Skin epidermis (tissue), 12 donors: ENCODE data around the gene PRPF40B.

Experiments
- H3K27ac ChIP-seq, 21 experiments: fragments of 200-600 bp; sonication (generic) in 11 of 21; one replicate each; pipeline ENCODE4 v1.5.0; 2020; ENCODE audit warnings: mild to moderate bottlenecking in 3 of 21, inconsistent platforms in 2 of 21, moderate library complexity in 2 of 21
- H3K4me3 ChIP-seq, 7 experiments: fragments of 200-600 bp; sonication (generic) in 2 of 7; one replicate each; pipeline ENCODE4 v1.5.0; 2020; ENCODE audit warnings: inconsistent platforms in 2 of 7, mild to moderate bottlenecking in 2 of 7, moderate library complexity in 1 of 7

PRPF40B gene

DNA sequence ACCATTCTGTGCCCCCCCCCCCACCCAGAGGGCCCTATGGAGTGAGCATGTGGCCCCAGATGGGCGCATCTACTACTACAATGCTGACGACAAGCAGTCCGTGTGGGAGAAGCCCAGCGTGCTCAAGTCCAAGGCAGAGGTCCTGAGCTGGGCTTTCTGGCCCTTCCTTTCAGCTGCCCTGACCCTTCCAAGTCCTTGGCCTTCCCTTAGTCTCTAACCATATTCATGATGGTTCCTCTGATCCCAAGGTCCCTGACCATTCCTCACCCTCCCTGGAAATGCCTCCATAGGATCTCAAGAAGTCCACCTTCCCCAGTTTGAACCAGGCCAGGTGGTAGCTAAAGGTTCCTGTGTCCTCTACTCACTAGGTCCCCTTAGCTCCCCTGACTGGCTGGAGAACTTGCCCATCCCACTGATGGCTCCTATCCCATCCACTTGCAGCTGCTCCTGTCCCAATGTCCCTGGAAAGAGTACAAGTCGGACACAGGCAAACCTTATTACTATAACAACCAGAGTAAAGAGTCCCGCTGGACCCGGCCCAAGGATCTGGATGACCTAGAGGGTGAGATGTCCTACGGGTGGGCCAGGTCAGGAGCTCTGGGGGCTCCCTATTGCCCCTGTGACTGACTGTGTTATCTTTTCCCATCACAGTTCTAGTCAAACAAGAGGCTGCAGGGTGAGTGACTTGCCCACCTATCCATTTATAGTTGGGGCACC lies 9.8 kb downstream of the PRPF40B start:
- Histone ChIP-seq H3K4me3 (no peak overlapping the region), H3K27ac (no peak overlapping the region)

DNA sequence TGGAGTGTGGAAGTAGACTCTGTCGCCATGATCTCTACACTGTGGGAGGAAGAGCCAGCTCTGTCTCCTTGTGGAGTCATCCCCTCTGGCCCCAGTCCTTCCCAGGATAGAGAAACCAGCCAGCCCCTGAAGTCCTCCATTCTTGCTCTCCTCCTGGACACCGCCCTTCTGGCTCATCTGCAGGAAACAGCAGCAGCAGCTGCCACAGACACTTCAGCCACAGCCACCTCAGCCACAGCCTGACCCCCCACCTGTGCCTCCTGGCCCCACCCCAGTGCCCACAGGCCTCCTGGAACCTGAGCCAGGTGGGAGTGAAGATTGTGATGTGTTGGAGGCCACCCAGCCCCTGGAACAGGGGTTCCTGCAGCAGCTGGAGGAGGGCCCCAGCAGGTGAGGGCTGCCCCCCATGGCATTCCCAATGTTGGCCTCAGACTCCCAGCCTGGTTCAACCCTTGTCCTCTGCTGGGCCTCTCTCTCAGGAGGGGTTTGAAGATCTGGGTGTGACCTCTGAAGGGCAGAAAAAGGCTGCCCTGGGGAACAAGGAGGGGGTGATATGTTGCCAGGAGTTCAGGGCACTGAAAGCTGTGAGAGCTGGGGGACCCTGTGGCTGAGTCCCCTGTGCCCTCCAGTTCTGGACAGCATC lies 10.5 kb downstream of the PRPF40B start:
- no peak overlapping the region for H3K4me3 ChIP-seq
- H3K27ac ChIP-seq, result no peak overlapping the region

DNA sequence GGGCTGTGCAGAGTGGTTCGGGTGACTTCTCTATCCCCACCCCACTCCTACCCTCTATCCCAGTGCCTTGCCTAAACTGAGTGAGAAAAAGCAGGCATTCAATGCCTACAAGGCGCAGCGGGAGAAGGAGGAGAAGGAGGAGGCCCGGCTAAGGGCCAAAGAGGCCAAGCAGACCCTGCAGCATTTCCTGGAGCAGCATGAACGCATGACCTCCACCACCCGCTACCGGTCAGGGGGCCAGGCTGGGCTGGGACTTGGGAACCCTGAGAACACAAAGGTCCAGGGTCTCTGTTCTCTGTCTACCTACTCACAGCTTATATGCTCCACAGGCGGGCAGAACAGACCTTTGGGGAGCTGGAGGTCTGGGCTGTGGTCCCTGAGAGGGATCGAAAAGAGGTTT lies 11.7 kb downstream of the PRPF40B start:
- Histone ChIP-seq H3K4me3 (no peak overlapping the region), H3K27ac (no peak overlapping the region)

DNA sequence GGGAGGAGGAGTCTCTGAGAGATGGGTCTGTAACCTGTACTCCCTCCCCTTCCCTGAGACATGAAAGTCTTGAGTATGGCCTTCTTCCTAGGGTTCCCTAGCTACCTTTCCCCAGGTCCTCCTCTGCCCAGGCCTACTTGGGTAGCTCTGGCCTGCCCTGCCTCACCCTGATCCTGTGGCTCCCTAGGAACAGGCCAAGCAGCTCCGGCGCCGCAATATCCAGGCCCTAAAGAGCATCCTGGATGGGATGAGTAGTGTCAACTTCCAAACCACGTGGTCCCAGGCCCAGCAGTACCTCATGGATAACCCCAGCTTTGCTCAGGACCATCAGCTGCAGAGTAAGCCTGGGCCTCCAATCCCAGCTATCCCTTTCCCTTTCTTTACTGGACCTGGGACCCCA lies 12.3 kb downstream of the PRPF40B start:
- no peak overlapping the region for H3K4me3 ChIP-seq
- no peak overlapping the region for H3K27ac ChIP-seq

DNA sequence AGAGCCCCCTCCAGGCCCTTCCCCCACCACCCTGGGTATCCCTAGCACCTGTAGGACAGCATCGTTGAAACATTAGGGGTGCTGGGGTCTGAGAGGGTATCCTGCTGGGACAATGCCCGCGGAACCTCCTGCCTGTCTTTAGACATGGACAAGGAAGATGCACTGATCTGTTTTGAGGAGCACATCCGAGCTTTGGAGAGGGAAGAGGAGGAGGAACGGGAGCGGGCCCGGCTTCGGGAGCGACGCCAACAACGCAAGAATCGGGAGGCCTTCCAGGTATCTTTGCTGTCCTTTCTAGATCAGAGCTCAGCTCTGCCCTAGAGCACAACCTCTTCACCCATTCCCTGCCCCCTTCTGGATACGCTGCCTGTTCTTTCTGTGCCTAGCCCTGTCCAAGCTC lies 13.2 kb downstream of the PRPF40B start:
- Histone ChIP-seq H3K27ac (no peak overlapping the region), H3K4me3 (no peak overlapping the region)

DNA sequence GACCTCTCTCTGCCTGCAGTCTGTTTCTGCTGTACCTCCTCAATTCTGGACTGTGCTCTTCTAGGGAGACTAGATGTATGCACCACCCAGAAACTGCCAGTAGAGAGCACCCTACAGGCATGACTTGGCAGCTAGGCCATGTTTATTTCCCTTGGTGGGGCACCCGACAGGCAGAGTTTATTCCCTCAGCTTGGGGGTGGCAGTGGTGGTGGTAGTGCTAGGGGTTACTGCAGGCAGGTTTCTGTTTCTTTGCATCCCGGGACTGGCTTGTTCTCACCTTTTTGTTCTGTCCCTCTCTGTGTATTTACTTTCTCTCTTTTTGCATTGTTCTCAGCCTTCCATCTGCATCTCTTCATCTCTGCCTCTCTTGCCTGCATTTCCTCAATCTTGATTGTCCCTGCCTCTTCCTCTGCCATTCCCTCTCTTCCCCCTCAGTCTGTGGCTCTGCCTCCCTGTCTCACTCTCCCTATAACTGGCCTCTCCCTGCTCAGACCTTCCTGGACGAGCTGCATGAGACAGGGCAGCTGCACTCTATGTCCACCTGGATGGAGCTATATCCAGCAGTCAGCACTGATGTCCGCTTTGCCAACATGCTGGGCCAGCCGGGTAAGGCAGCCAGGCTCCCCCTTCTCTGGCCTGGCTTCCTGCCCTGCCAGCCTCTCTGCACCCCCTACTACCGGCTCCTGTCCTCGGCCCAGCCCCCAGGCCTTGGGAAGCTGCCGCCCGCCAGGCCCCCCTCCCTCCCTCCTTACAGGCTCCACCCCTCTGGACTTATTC lies 13.8 kb downstream of the PRPF40B start:
- H3K4me3 ChIP-seq, result no peak overlapping the region
- peak overlapping the region in 3 of 21 experiments; percentile 9 to 44 (median 11) for H3K27ac ChIP-seq

DNA sequence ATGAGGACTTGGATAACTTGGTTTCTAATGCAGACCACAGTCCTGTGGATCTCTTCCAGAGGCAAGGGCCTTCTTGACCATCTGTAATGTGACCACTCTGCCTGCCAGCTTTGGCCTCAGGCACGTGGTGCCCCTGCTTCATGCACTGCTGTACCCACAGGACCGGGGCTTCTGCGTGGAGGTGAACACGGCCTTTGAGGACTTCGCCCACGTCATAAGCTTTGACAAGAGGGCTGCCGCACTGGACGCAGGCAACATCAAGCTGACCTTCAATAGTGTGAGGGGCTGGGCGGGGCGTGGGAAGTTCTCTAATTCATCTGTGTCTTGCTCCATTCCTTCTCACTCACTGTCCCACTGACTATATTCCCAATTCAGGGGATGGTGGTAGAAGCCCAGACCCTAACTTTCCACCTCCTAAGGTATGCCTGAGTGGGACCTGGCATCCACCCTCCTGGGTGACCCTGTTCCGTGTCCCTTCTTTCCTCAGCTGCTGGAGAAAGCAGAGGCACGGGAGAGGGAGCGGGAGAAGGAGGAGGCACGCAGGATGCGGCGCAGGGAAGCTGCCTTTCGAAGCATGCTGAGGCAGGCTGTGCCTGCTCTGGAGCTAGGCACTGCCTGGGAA lies 18.5 kb downstream of the PRPF40B start:
- peak overlapping the region in 17 of 21 experiments; percentile 11 to 78 (median 44) for H3K27ac ChIP-seq
- no peak overlapping the region for H3K4me3 ChIP-seq

DNA sequence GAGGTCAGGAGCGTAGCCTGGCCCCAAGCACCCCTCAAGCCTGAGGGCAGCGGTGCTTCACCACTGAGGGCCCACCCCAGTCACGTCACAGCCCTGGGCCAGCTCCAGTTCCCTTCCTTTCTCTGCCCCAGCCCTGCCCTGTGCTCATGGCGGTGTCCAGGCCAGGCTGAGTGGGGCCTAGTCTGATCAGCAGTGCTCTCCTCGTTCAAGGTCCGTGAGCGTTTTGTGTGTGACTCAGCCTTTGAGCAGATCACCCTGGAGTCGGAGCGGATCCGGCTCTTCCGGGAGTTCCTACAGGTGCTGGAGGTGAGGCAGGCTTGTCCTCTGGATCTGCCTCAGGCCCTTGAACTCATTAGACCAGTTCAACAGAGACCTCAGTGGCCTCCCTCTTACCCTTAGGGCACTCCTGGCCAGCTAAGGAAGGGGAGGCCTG lies 19.0 kb downstream of the PRPF40B start:
- no peak overlapping the region for H3K4me3 ChIP-seq
- peak overlapping the region in 17 of 21 experiments; percentile 11 to 78 (median 44) for H3K27ac ChIP-seq

DNA sequence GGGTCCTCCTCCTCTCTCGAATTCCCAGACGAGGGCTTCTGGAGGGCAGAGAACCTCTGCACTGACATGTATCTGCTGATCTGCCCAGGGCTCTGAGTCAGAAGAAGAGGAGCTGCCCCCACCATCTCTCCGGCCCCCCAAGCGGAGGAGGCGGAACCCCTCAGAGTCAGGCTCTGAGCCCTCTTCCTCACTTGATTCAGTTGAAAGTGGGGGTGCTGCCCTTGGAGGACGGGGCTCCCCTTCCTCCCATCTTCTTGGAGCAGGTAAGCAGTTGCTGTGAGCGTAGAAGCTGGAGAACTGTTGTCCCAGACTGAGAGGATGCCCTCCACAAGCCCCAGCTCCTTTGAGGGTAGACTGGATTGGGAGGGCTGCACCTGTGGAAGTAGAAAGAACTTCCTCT lies 19.8 kb downstream of the PRPF40B start:
- Histone ChIP-seq H3K4me3 (no peak overlapping the region), H3K27ac (peak overlapping the region in 2 of 21 experiments; percentile 67 to 78)

DNA sequence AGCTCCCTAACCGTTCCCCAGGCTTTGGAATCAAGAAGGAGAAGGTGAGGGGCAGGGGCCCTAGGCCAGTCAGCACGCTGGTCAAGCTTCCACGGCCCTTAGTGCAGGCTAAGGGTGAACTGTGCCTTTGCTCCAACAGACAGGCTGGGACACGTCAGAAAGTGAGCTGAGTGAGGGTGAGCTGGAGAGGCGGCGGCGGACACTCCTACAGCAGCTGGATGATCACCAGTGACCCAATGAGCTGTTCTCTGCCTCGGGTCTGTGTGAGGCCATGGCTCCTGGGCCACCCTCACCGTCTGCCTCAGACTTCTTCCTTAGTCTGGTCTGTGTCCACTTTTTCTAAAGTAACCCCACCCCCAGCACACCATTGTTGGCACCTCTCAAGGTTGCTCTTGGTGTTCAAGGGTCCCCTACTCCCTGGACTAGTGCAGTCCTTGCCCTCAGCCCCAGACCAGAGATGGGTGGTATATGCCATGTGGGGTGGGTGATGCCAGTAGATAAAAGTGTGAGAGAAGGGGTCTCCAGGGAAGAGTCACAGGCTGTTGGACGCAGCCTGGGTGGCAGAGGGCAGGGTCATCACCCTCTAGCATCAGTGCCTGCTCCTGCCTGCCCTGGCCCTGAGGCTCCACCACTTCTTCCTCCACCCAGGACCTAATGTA lies 20.7 kb downstream of the PRPF40B start:
- no peak overlapping the region for H3K4me3 ChIP-seq
- H3K27ac ChIP-seq, result peak overlapping the region in 7 of 21 experiments; percentile 5 to 78 (median 35)

DNA sequence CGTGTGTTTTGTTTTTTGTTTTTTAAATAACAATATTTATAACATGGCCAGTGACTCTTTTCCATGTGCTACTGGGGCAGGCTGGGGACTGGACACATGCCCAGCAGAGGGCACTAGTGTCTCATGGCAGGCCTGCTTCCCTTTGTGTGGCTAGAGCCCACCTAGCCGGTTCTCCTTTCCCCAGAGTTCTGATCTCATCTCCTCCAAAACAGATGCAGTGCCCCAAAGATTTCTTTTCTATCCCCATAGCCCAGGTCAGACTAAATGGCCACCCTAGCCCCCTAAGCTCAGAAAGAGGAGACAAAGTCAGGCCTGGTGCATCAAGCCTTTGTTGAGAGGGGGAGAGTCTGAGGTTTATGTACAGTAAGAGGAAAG lies 21.2 kb downstream of the PRPF40B start:
- Histone ChIP-seq H3K4me3 (no peak overlapping the region), H3K27ac (peak overlapping the region in 11 of 21 experiments; percentile 5 to 78 (median 23))

DNA sequence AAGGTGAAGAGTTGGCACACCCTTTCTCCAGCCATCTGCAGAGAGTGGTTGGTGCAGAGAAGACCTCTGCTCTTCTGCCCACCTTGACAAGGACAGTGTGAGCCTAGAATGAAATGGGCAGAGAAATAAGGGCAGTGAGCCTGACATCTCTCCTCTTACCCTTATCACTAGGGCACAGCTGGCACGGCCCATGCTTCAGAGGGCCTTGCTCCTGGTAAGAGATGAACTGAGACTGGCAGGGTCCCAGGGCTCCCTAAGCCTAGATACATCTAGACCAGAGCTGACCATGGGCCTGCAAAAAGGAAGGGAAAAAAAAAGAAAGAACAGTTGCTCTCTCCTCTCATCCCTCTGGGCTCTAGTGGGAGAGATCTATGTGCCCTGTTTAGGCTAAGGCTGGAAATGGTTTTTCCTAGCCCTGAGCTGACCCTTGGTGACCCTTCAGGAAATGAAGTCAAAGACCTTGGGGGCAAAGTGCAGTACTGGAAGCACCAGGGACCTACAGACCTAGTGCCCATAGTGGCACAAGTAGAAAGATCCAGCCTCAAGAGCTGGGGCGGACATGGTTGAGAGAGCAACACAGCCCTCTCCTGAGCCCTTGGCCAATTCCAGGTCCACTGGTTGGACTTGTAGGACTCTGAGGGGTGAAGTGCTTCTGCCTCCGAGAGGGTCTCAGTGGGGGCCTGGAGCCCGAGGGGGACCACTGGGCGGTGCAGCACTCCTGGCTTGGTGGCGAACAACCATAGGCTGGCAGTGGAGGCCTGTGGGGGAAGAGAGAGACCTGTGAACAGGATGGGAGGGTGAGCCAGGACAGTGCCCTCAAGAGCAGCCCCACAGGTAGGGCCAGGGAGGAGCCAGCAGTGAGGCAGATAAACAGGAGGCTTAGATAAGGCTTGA lies 22.0 kb downstream of the PRPF40B start:
- Histone ChIP-seq H3K27ac (peak overlapping the region in 9 of 21 experiments; percentile 10 to 78 (median 37)), H3K4me3 (no peak overlapping the region)

DNA sequence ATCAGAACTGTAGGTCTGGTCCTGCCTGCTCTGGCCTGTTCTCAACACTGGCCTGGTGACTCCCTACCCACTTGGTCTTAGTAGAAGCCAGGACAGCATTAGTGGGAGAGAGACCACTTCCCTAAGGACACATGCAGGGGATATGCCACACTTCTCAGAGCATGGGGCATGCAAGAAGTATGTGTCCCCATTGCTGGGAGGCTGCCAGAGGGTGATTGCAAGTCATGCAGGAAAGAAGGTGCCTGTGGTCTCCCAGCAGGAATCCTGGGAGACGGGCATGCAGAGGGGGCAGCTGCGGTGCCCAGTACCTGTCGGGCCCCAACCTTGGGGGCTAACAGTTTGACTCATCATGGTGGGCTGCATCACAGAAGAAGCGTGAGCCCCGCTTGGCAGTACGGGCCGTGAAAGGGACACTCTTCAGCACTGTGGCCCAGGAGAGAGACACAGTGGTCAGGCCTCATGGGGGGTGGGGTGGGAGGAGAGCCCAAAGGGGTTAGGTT lies 23.0 kb downstream of the PRPF40B start:
- H3K27ac ChIP-seq, result peak overlapping the region in 1 of 21 experiments; percentile 78
- H3K4me3 ChIP-seq, result no peak overlapping the region

DNA sequence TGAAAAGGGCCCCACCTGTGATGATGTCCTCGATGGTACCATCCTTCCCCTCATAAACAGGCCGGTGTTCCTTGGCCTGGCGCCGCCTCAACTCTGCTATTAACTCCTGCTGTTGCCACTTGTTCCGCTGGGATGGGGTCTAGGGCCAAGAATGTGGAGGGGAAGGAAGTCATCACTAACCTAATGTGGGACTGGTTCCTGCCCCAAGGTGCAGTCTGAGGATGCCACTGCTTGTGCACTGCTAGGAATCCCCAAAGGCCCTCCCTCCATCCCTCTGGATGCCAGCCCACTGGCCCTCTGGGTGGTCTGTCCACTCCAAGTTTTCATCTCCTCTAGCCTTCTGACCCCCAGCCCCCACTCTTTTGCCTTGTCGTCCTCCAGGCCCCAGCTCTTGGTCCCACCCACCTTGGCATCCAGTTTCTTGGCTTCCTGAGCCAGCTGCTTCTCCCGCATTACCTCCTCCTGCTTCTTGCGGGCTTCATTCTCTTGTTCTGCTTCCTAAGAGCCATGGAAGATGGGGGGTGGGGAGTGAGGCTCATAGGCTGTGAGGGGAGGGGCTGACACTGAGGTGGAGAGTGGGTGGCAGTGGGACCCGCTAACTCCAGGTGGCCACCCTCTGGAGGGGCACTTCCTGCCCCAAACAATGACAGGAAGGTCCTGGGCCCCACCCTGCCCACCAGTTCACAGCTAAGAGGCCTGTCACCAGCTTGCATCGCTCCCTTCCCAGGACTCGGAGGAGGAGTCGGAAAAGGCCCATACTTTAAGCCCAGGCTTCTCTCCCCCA lies 23.7 kb downstream of the PRPF40B start:
- Histone ChIP-seq H3K4me3 (no peak overlapping the region), H3K27ac (peak overlapping the region in 9 of 21 experiments; percentile 18 to 75 (median 43))

DNA sequence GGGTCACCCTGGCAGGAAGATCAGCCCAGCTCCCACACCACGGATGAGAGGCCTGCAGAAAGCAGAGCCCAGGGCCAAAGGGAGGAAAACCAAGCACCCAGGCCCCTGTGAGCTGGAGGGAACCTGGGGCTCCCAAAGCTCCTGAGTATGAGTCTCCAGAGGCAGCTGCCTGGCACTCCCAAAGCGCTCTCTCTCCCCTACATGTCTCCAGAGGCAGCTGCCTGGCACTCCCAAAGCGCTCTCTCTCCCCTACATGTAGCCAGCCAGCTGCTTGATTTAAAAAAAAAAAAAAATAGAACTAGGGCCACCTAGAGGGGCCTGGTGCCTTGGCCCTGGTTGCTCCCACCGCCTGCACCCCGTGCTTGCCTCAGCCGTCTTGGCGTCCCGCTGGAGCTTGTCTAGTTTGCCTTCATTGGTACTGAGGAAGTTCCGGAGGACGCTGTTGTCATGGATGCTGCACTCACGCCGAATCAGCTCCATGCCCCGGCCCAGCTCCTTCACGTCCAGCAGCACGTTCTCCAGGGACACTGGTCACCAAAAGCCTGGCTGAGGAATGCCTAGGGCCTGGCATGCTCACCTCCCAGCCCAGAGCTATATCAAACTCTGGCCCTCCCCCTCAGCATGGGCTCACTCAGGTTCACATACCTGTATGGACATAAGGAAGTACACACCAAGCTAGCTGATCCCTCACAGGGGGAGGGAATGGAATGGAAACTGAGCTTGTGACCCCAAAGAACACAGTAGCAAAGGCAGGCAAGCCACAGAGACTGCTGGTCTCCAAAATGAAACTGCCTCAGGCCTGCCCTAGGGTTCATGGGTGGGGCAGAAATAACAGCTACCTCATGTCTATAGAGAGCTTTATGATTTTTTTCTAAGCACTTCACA lies 24.7 kb downstream of the PRPF40B start:
- Histone ChIP-seq H3K27ac (peak overlapping the region in 14 of 21 experiments; percentile 13 to 75 (median 40)), H3K4me3 (no peak overlapping the region)

DNA sequence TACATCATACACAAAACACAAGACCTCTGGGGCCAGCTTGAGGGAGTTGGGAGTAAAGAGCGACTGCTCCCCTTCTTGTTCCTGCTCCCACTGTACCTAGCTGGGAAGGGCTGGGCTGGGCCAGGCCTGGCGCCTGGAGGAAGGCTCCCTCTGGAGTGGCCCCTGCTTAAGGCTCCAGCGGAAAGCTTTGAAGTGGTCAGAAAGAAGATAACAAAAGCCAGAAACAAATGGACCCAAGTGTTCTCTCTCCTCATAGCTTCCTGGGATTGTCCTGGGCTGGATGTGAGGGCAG lies 25.3 kb downstream of the PRPF40B start:
- peak overlapping the region in 9 of 21 experiments; percentile 4 to 56 (median 38) for H3K27ac ChIP-seq

DNA sequence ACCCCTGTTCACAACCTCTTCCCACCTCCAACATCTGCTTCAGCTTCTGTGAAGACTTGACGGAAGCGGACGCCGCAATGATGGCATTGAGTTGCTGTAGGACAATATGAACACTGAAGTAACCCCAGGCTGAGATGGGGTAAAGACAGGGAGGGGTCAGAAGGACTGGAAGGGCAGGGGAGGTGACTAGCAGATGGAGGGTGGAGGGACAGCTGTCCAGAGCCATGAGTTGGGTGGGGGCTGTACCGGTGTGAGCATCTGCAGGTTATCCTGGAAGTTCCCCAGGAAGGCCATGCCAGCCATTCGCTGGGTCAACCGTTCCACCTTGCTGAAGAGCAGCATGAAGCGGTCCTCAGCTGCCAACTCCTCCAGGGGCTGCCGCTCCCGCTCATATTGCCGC lies 26.1 kb downstream of the PRPF40B start:
- no peak overlapping the region for H3K4me3 ChIP-seq
- H3K27ac ChIP-seq, result peak overlapping the region in 1 of 21 experiments; percentile 4

More for the DNA sequence above, 25.3 kb downstream of the PRPF40B start:
- no peak overlapping the region for H3K4me3 ChIP-seq
